ENCODE data around the gene NBPF20.
"Not testable (repeated sequence)": the region's sequence is repeated elsewhere in the genome, so short reads cannot be mapped to it uniquely, and the experiment has no call there.

The NBPF20 gene

GRCh38 chr1:145425436-145426029 lies at the start of gene NBPF20:
NBPF20 (minus strand) TSS chr1:145425603; CDS start chr1:145405272, 20,331 bp downstream.
- DNase-seq = peak; percentile 91 to 99

DNA sequence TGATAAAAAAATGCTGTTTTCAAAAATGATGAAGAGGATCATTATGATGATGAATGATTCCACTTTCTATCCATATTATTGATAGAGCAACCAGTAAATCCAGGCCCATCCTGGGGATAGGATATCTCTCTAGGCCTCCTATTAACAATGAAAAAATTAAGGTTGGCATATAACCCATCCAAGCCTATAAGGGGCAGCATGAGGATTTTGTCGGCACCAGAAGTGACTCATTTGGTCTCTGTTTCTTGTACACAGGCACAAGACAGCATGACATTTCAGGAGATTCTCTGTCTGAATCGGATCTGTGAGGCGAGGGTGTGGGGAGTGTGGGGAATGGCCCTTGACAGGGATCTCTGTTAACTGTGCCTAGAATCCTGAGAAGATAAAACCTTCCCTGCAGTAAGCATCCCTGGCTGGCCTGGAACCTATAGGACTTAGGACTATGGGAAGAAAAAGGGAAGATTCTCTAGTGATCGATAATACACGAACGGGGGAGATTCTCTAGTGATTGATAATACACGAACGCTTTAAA lies 49.5 kb upstream of the NBPF20 start:
- DNase-seq = not testable (repeated sequence)

DNA sequence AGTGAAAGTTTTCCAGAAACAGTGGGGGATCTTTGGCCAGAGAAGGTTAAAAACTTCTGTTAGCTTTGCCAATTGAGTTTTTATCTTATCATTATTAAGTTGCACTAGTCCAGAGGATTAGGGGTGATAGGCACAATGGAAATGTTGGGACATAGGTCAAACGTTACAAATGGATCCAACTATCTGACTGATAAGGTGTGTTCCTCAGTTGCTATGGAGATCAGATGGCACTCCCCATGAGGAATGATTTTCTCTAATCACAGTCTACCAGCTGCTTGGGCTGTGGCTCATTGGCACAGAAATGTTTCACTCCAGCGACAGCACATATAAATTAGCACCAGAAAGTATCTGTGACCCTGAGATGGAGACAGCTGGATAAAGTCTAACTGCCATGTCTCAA lies 47.3 kb upstream of the NBPF20 start:
- DNase-seq = not testable (repeated sequence)

GRCh38 chr1:145471365-145471764 lies 46.0 kb upstream of the NBPF20 start:
- DNase-seq = not testable (repeated sequence)

- DNase-seq = peak; percentile 100
Observed at GRCh38 chr1:145465405-145466144, 40.2 kb upstream of the NBPF20 start.

GRCh38 chr1:145464708-145465336 lies 39.4 kb upstream of the NBPF20 start:
- DNase-seq = not testable (repeated sequence)

DNA sequence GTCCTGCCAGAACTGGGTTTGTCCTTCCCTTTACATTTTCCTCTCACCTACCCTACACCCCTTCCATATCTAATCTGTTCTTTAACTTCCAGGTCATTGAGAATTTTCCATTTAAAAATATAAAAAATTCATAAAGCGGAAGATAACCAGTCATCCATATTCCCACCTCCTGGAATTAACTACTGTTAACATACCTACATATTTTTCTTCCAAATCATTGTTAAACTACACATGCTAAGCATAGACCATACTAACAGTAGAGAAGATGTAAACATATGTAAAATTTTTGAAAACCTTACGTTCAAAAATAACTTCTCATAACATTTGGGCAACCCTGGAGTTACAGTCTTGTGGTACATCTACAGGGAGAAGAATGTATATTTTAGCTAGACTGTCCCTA lies 38.6 kb upstream of the NBPF20 start:
- DNase-seq = not testable (repeated sequence)

DNA sequence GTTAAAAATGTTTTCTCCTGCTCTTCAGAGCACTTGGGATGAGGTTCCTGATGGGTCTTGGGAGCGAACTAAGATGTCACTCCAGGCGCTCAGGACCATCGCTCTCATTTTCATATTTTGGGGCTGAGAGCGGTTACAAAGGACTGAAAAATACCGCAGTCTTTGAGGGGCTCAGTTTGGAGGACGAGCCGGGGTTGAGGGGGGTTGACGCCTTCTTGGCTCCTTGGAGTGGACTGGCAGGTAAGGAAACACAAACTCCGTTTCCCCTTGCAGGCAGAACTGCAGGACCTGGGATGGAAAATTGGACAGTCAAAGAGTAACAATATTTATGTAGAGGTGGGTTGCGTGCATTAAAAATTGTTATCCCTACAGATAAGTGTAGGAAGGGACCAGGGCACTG lies 35.3 kb upstream of the NBPF20 start:
- not testable (repeated sequence) for DNase-seq

- DNase-seq = not testable (repeated sequence)
Observed at GRCh38 chr1:145460048-145460447, 34.6 kb upstream of the NBPF20 start.

DNA sequence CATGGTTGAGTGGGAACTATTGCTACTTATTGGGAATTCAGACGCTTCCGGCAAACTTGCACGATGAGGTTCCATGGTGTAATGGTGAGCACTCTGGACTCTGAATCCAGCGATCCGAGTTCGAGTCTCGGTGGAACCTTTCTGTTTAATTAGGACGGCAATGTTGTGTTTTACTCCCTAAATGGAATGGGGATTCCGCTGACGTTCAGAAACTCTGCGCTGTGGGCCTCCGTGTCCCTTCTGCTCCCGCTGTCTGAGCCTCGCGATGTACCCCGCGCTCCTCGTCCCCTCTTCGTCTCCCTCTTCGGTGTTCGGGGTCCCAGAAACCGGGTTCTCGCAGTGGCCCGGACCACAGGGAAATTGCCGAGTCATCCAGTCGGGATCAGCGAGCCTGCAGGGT lies 34.2 kb upstream of the NBPF20 start:
- not testable (repeated sequence) for DNase-seq

DNA sequence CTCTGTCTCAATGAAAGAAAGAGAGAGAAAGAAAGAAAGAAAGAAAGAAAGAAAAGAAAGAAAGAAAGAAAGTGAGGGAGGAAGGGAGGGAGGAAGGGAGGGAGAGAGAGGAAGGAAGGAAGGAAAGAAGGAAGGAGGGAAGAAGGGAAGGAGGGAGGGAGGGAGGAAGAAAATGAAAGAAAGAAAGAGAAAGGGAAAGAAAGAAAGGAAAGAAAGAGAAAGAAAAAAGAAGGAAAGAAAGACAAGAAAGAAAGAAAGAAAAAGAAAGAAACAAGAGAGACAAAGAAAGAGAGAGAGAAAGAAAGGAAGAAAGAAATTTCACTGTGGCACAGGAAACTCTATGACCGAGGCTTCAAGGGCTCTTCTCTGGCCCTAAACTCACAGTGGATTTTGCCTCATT lies 33.7 kb upstream of the NBPF20 start:
- DNase-seq = not testable (repeated sequence)

DNA sequence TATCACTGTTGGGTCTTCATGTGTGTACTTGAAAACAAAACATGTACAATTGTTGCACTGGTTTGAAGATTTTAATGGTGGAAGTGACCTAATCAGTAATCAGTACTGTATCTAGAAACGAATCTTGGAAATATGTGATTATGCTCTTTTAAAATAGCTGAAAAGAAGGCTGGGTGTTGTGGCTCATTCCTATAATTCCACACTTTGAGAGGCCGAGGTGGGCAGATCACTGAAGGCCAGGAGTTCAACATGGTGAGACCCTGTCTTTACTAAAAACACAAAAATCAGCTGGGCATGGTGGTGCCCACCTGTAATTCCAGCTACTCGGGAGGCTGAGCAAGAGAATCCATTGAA lies 29.4 kb upstream of the NBPF20 start:
- DNase-seq = not testable (repeated sequence)

DNA sequence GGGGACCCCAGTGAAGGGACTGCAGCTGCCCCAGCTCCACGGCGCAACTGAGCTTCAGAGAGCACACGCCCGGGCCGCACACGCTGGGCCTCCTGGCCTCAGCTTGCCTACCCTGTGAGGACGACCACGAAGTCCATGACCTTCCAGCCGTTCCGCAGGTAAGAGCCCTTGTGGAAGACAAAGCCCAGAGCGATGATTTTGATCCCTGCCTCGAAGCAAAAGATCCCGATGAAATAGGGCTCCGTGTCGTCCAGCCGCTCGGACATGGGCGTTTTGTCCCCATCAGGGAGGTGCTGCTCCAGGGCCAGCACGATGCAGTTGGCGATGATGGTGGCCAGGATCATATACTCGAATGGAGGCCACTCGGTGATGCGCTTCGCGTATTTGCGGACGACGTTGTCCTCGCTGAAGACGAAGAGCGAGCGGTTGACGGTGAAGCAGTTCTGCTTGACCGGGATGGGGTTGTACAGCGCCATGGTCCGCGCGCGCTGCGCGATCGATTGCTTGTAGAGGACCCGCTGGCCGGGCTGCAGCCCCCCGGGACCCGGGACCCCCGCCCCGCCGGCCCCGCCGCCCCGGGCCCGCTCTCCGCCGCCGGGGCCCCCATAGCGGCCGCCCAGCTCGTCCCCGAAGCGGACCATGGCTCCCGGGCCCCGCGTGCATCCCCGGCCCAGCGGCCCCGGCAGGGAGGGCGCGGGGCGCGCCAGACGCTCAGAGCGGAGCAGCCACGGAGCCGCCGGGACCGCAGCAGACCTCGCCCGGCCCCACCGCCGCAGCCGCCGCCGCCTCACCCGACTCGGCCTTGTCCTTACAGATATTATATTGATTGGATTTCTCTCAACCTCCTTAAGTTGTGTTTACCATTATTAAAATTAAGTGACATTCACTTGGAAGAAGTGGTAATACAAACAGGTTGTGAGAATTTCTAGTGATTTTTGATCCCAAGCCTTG lies 28.7 kb upstream of the NBPF20 start:
- DNase-seq = not testable (repeated sequence)

GRCh38 chr1:145452506-145452905 lies 27.1 kb upstream of the NBPF20 start:
- not testable (repeated sequence) for DNase-seq

- DNase-seq = not testable (repeated sequence)
Observed at GRCh38 chr1:145451914-145452313, 26.5 kb upstream of the NBPF20 start.

GRCh38 chr1:145445219-145445618 lies 19.8 kb upstream of the NBPF20 start:
- DNase-seq = not testable (repeated sequence)

- DNase-seq = not testable (repeated sequence)
Observed at GRCh38 chr1:145442340-145442739, 16.9 kb upstream of the NBPF20 start.

- peak in 1 of 2 experiments; percentile 25 for DNase-seq
Observed at GRCh38 chr1:145431363-145432256, 6.2 kb upstream of the NBPF20 start.

- DNase-seq = not testable (repeated sequence)
Observed at GRCh38 chr1:145430830-145431229, 5.4 kb upstream of the NBPF20 start.

- DNase-seq = not testable (repeated sequence)
Observed at GRCh38 chr1:145429329-145429728, 3.9 kb upstream of the NBPF20 start.
